H1 (cell line): ENCODE measurements around the gene CDKL5.

Experiments used
- ASH2L ChIP-seq: fragments of 200-600, 300-600 bp; sonication (generic); IDR thresholded peaks from one replicate; pipeline ENCODE4 v1.7.1; 2017; ENCODE audit warnings: low read length
- ATF2 ChIP-seq: IDR thresholded peaks from 2 replicates; pipeline ENCODE4 v1.6.1; 2012; ENCODE audit warnings: low read length, inconsistent platforms
- CHD2 ChIP-seq: IDR thresholded peaks from 2 replicates; pipeline ENCODE4 v1.6.1; 2012; ENCODE audit warnings: low read length, improper control_type of control experiment
- NRF1 ChIP-seq: IDR thresholded peaks from 2 replicates; pipeline ENCODE4 v1.6.1; 2011; ENCODE audit warnings: mild to moderate bottlenecking, low read depth, low read length, improper control_type of control experiment
- POLR2A ChIP-seq, 2 experiments: IDR thresholded peaks; 1 replicate in 1 of 2; 2 replicates in 1 of 2; pipeline ENCODE4 v1.6.1; 2011; ENCODE audit warnings: low read depth in 2 of 2, low read length in 2 of 2, mild to moderate bottlenecking in 2 of 2; ENCODE audit errors: control extremely low read depth in 1 of 2
- RNF2 ChIP-seq: fragments of 200-900, 300-1000 bp; sonication (generic); IDR thresholded peaks from 2 replicates; pipeline ENCODE4 v1.7.1; 2016; ENCODE audit warnings: borderline replicate concordance, low read depth, mild to moderate bottlenecking, antibody characterized with exemption, low read length; ENCODE audit not compliant: poor library complexity, severe bottlenecking; ENCODE audit errors: missing control alignments
- SP2 ChIP-seq: IDR thresholded peaks from 2 replicates; pipeline ENCODE4 v1.6.1; 2012; ENCODE audit warnings: mild to moderate bottlenecking, low read length, inconsistent platforms
- TF ChIP-seq, protein P1 (sequence below), 3 experiments: IDR thresholded peaks; 1 replicate in 2 of 3; 2 replicates in 1 of 3; pipeline versions ENCODE4 v1.5.1 to v1.6.1; 2011; ENCODE audit warnings: low read length in 3 of 3, mild to moderate bottlenecking in 3 of 3, inconsistent platforms in 2 of 3, low read depth in 1 of 3, moderate library complexity in 1 of 3; ENCODE audit not compliant: insufficient read depth in 1 of 3; ENCODE audit errors: control extremely low read depth in 1 of 3

GRCh38 chrX:18434896-18435295 is 9.5 kb downstream of the CDKL5 start:
- TF ChIP-seq, protein P1, sequence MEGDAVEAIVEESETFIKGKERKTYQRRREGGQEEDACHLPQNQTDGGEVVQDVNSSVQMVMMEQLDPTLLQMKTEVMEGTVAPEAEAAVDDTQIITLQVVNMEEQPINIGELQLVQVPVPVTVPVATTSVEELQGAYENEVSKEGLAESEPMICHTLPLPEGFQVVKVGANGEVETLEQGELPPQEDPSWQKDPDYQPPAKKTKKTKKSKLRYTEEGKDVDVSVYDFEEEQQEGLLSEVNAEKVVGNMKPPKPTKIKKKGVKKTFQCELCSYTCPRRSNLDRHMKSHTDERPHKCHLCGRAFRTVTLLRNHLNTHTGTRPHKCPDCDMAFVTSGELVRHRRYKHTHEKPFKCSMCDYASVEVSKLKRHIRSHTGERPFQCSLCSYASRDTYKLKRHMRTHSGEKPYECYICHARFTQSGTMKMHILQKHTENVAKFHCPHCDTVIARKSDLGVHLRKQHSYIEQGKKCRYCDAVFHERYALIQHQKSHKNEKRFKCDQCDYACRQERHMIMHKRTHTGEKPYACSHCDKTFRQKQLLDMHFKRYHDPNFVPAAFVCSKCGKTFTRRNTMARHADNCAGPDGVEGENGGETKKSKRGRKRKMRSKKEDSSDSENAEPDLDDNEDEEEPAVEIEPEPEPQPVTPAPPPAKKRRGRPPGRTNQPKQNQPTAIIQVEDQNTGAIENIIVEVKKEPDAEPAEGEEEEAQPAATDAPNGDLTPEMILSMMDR (IDR thresholded peaks at IDR 0.05; ENCODE audit: control extremely low read depth in 1 of 3, insufficient read depth in 1 of 3, low read depth in 1 of 3, low read length in 3 of 3), result no peak
- no peak for TF ChIP-seq ATF2
- no peak for TF ChIP-seq POLR2A (IDR thresholded peaks at IDR 0.05; ENCODE audit: control extremely low read depth in 1 of 2, low read depth in 2 of 2, low read length in 2 of 2)
- no peak for TF ChIP-seq ASH2L
- no peak for TF ChIP-seq SP2
- TF ChIP-seq CHD2, result no peak
- no peak for TF ChIP-seq RNF2
- no peak for TF ChIP-seq NRF1
